HG03025 (cell line): ENCODE measurements around the gene SLC7A1.

Source experiments
- ATAC-seq: cut with Tn5 transposase; IDR thresholded peaks from one replicate; pipeline ENCODE4 v1.9.1; 2021; ENCODE audit warnings: mild to moderate bottlenecking, moderate library complexity; ENCODE audit not compliant: unreplicated experiment, low FRiP score

The SLC7A1 gene

DNA sequence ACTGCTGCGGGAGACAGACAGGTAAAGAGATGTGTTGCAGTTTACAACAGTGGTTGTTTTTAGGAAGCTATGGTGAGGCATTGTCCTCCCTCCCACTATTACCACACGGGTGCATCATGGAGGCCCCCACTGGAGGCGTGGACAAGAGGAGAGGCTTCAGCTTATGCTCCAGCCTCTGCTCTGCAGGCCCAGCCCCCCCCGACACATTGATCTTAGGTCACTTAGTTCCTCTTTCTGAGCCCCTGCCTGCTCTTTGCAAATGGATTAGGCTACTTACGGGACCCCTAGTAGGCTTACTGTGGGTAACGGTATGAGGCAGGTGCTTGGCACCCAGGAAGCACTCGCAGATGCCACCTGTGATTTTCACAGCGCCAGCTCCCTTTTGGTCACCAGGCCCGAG, 123.9 kb downstream of the SLC7A1 start:
- no peak for ATAC-seq

DNA sequence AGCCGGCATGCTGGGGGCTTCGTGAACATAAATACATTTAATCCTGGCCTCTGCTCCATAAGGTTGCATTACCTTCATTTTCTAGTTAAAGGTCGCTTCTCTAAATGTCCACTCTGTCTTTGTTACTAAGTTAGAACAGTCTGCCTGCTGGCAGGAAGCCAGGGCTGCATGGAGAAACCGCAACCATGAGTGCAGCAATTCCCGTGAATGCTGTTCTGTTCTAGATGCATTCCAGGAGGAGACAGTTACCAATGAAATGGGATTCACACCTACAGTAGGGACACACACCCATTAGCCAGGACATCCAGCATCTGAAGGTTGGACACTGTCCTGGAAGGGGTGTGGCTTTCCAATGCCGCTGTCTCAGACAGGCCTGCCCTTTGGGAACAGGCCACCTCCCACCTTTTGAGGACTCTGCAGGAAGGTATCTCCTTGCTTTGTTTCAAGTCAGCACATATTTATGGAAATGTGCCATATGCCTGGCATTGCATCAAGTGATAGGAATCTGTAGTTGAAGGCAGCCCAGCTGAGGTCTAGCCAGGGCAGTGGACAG, 129.7 kb downstream of the SLC7A1 start:
- ATAC-seq, result no peak

DNA sequence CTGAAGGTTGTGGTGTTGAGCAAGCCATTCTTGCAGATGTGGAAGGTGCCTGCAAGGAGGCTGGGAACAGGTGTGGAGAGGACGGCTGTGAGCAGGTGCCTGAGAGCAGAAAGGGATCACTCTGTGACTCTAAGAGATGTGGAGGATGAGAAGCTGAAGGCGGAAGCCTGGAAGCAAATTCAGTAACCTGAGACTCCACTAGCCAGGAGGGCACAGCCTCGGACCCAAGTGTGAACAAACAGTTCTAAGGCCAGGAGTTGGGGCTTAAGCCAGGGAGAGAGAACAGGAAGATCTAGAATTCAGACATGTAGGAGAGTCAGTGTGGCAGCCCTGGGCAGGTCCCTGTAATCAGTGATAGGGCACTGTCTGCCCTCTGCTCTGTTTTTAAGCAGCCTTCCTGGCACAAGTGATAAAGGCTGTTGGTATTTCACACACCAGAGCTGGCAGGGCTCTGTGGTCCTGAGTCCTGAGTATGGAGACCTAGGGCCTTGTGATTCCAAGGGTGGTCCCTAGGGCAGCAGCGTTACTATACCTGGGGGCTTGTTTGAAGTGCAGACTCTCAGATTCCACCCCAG, 131.3 kb downstream of the SLC7A1 start:
- ATAC-seq, result no peak

DNA sequence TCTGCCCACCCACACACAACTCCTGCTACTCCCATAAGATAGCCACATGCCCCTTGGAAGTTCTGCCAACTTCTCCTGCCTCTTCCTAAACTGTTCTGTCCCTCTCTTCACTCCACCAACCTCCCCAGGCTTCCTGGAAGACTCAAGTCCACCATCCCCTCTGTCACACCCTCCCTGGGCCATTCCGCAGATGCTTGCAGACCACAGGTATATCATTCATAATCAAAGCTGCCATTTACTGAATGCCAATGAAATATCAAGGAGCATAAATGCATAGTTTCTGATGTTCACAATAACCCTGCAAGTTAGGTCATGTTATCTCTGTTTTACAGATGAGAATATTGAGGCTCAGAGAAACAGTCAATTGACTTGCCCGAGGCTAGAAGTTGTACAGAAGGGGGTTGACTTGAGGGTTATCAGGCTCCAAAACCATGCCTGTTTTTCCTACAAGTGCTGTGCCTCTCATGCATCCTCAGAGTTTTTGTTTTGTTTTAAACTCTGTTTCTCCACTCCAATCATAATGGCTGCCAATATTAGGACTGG, 135.6 kb downstream of the SLC7A1 start:
- no peak for ATAC-seq
